ENCODE results near the gene NECTIN4. TPM values are rescaled to one million over a fixed set of nuclear protein-coding genes. Genes with fewer than 3 reads are reported as not detected.

Gene NECTIN4
- total RNA-seq, 4 donors from 2014 or later = not detected

DNA sequence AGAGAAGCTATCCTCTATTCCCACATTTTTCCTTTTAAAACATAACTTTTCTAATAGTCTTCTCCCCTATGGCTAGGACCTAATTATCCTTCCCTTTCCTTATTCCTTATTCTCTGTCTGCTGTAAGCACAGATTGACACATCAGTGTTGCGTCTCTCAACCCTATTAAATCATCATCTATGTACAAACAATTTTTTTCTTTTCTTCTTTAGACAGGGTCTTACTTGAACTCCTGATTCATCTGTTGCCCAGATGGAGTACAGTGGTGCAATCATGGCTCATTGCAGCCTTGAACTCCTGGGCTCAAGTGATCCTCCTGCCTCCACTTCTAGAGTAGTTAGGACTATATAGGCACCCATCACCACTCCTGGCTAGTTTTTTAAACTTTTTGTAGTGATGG is 17.1 kb upstream of the NECTIN4 start:
- Histone ChIP-seq H3K36me3 (peaks cover 0 to 12% of the 10 kb centered on the region in 2 donors), H3K27me3 (no peaks in the 10 kb centered on the region), H3K4me1 (no peaks in the 10 kb centered on the region), H3K4me3 (no peak overlapping the region), H3K9me3 (no peaks in the 10 kb centered on the region), H3K27ac (no peak overlapping the region)
- intact Hi-C loops (cut with DNase I; ENCODE audit: low total_unique reads) = no loop called here
- ATAC-seq = no peak
- TF ChIP-seq, protein P1, sequence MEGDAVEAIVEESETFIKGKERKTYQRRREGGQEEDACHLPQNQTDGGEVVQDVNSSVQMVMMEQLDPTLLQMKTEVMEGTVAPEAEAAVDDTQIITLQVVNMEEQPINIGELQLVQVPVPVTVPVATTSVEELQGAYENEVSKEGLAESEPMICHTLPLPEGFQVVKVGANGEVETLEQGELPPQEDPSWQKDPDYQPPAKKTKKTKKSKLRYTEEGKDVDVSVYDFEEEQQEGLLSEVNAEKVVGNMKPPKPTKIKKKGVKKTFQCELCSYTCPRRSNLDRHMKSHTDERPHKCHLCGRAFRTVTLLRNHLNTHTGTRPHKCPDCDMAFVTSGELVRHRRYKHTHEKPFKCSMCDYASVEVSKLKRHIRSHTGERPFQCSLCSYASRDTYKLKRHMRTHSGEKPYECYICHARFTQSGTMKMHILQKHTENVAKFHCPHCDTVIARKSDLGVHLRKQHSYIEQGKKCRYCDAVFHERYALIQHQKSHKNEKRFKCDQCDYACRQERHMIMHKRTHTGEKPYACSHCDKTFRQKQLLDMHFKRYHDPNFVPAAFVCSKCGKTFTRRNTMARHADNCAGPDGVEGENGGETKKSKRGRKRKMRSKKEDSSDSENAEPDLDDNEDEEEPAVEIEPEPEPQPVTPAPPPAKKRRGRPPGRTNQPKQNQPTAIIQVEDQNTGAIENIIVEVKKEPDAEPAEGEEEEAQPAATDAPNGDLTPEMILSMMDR (IDR thresholded peaks at IDR 0.05 in 4 of 5, conservative IDR thresholded peaks at IDR 0.05 in 1 of 5) = no peak
- in situ Hi-C loops (cut with MboI; ENCODE audit: low sequenced_read_pairs in 4 of 4) = no loop called here
- DNase-seq = no peak

DNA sequence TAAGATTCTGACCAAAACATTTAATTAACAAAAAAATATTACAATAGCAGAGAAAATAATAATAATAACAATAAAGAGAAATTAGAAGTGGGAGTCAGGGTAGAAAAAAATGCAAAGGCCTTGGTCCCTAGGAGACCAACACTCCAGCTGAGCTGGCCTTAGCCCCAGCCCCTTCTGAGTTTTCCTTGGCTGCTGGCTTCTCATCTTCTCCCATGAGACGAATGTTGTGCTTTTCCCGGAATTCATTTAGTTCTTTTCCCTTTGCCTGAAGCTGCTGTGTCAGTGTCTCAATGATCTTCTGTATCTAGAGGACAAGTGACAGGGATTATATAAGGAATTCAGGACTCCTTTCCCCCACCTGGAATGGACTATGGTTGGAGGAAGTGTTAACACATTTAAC is 11.2 kb upstream of the NECTIN4 start:
- in situ Hi-C loops (cut with MboI; ENCODE audit: low sequenced_read_pairs in 4 of 4) (no loop called here), intact Hi-C loops (cut with DNase I; ENCODE audit: low total_unique reads) (no loop called here)
- H3K4me3 ChIP-seq = no peak overlapping the region
- no peak for ATAC-seq
- TF ChIP-seq POLR2A (IDR thresholded peaks at IDR 0.05) = no peak
- TF ChIP-seq, protein P1 (IDR thresholded peaks at IDR 0.05 in 4 of 5, conservative IDR thresholded peaks at IDR 0.05 in 1 of 5) = no peak
- H3K27ac ChIP-seq = no peak overlapping the region
- peaks cover 5 to 19% of the 10 kb centered on the region in 2 donors for H3K4me1 ChIP-seq
- no peaks in the 10 kb centered on the region for H3K9me3 ChIP-seq
- DNase-seq = no peak
- H3K36me3 ChIP-seq = peaks cover 0 to 28% of the 10 kb centered on the region in 2 donors
- no peaks in the 10 kb centered on the region for H3K27me3 ChIP-seq

DNA sequence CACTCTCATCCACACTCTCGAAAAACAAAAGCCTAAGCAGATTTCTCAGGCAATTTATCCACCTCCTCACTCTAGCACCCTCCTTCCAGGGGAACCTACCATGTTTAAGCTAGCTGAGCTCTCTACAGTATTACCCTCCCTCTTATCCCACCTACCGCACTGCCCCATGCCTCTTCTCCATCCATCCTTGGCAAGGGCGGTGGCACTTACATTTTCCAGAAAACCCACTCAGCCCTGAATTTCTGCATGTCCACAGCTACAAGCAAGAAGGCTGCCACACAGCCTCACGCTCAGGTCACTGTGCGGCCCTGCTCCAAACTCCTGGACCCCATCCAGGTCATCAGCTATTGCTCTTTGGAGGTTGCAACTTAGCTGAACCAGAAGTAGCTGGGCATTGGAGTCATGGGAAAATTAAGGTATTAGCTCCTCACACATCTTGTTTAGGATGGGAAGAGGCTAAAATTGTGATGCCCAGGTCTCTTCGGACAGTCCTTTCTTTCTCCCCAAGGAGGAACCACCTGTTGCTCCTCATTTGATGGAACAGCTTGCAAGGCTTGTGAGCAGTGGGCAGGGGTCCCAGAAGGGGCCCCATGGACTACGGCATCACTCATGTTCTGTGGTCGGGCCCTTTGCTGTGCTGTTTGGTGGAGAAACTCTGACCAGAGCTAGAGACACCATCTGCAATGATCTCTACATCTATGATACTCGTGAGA is 9.9 kb upstream of the NECTIN4 start:
- Histone ChIP-seq H3K36me3 (peaks cover 0 to 28% of the 10 kb centered on the region in 2 donors), H3K4me1 (peaks cover 5 to 19% of the 10 kb centered on the region in 2 donors), H3K9me3 (no peaks in the 10 kb centered on the region), H3K27me3 (no peaks in the 10 kb centered on the region), H3K27ac (no peak overlapping the region), H3K4me3 (peak overlapping the region in 2 of 4 donors; percentile 67 to 80)
- no peak for ATAC-seq
- in situ Hi-C loops (cut with MboI; ENCODE audit: low sequenced_read_pairs in 4 of 4) (loop anchor here in 2 of 4 donors (10.0 kb wide), 1 partner anchor 104 kb away; no protein-coding TSS in a partner anchor), intact Hi-C loops (cut with DNase I; ENCODE audit: low total_unique reads) (loop anchor here (10.0 kb wide), 1 partner anchor 264 kb away; no protein-coding TSS in a partner anchor)
- DNase-seq = no peak
- no peak for TF ChIP-seq POLR2A (IDR thresholded peaks at IDR 0.05)
- TF ChIP-seq, protein P1 (IDR thresholded peaks at IDR 0.05 in 4 of 5, conservative IDR thresholded peaks at IDR 0.05 in 1 of 5) = no peak

DNA sequence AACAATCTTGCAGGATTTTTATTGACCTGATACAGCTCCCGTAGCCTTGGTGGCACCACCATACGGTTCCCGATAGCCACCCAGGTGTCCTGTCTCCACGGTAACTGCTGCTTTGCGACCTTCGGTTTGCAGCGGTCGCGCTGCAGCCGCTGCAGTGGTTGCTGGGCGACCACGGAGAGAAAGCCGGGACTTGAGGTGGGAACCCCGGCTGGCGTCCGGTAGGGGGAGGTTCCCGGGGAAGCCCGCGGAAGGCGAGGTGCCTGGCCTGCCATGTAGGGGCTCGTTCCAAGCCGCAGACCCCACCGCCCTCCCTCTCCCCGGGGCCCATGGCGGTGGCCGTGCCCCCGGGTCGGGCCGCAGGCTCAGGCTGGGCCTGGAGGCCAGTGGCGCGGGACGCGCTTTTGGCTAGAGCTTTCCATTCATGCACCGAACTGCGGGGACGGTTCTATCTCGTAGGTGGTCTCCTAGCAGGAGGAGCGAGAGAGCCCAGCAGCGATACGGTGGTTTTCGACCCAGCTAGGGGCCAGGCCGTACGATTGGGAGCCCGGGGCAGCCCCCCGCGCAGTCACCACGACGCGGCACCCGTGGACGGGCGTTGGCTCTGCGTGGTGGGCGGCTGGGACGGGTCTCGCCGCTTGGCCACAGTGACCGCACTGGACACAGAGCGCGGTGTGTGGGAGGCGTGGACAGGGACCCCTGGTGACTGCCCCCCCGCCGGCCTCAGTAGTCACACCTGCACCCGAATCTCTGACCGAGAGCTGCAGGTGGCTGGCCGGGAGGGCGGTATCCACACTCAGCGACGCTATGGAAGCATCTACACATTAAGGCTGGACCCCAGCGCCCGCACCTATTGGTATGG is 9.1 kb upstream of the NECTIN4 start, which contains the start of gene KLHDC9:
Gene KLHDC9, plus strand, starts transcription at position 152 of the 859 bp plus-strand sequence. Its CDS starts 175 bp downstream, at position 327.
- ATAC-seq (peak; percentile 70 to 84), DNase-seq (peak; percentile 28 to 68)
- TF ChIP-seq POLR2A (IDR thresholded peaks at IDR 0.05) = no peak
- peak within 1 kb of the TSS; percentile 62 to 80 (median 66) for H3K4me3 ChIP-seq
- intact Hi-C loops (cut with DNase I; ENCODE audit: low total_unique reads) = loop anchor here (10.0 kb wide), 1 partner anchor 264 kb away; no protein-coding TSS in a partner anchor
- H3K4me1 ChIP-seq = peaks cover 5 to 19% of the 10 kb centered on the region in 2 donors
- peaks cover 0 to 28% of the 10 kb centered on the region in 2 donors for H3K36me3 ChIP-seq
- H3K27me3 ChIP-seq = no peaks in the 10 kb centered on the region
- in situ Hi-C loops (cut with MboI; ENCODE audit: low sequenced_read_pairs in 4 of 4) = loop anchor here in 2 of 4 donors (10.0 kb wide), 1 partner anchor 104 kb away; no protein-coding TSS in a partner anchor
- H3K9me3 ChIP-seq = no peaks in the 10 kb centered on the region
- peak within 1 kb of the TSS; percentile 62 to 74 (median 68) for H3K27ac ChIP-seq

Measured in gastrocnemius medialis (tissue), 4 donors.